GM21447 (cell line): ENCODE data around the gene SYCE1L.
"Not testable (repeated sequence)": the region's sequence is repeated elsewhere in the genome, so short reads cannot be mapped to it uniquely, and the experiment has no call there.

ENCODE experiments used
- ATAC-seq: cut with Tn5 transposase; IDR thresholded peaks from one replicate; pipeline ENCODE4 v1.9.1; 2021; ENCODE audit not compliant: unreplicated experiment

Gene SYCE1L

DNA sequence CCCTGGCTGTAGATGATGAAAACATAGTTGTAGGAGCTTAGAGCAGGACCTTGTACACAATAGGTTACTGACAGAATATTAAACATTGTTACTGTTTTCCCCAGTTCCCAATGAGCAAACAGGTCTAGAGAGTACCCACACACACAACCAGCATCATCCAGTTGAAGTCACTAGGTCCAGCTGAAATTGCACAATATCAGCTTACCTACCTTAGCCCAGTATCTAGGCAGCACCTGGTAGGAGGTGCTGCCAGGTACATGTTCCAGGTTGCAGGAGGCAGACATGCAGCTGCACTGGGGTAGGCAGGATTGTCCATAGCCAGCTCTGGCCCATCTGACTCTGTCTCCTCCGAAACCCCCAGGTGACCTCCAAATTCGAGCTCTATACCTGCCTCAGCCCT lies 1.5 kb upstream of the SYCE1L start:
- ATAC-seq = no peak

DNA sequence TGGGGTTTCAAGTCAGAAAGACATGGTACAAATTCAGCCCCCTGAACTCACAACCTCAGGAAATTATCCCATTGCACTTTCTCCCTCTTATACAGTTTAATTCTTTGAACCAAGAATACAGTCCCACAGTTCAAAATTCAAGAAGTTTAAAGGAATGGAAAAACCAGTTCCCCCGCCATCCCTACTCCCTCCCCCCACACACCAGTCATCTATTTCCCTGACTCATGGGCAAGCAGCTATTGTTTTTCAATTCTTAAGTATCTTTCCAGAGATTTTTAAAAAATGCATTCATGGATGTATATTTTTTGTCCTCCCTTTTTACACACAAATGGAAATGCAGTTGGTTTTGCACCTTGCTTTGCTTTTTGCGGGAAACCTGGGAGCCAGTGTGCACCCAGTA lies 7.3 kb downstream of the SYCE1L start:
- no peak for ATAC-seq

DNA sequence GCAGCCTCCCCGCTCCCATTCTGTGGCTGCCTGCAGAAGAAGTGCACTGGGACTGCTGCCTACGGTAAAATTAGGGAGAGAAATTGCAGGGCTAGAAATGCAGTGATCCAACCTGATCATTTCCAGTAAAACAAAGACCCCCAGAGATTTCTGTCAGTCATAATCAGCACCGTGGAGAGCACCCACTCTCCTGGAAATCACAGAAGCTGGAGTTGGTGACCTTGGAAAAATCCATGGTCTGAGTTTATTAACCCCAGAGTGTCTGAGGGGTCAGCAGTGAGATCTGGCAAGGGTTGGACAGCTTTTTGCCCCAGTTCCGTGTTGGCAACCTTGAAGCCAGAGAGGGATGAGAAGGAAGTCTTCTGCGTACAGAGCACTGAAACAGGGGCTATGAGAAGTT lies 7.8 kb downstream of the SYCE1L start:
- ATAC-seq = no peak

DNA sequence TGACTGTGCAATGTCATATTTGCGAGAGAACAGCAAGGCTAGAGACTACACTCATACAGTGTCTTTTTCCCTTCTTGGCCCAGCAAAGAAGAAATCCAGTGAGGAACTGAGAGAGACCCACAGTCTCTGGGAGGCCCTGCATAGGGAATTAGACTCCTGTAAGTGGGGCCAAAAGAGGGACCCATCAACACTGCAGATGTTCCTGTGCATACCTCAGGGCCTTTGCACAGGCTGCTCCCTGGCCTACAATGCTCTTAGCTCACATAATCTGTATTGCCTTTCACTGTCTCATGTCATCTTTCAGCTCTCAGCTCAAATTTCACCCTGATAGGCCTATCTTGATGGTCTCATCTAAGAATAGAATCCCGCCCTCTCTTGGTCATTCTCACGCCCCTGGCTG lies 9.2 kb downstream of the SYCE1L start:
- no peak for ATAC-seq

DNA sequence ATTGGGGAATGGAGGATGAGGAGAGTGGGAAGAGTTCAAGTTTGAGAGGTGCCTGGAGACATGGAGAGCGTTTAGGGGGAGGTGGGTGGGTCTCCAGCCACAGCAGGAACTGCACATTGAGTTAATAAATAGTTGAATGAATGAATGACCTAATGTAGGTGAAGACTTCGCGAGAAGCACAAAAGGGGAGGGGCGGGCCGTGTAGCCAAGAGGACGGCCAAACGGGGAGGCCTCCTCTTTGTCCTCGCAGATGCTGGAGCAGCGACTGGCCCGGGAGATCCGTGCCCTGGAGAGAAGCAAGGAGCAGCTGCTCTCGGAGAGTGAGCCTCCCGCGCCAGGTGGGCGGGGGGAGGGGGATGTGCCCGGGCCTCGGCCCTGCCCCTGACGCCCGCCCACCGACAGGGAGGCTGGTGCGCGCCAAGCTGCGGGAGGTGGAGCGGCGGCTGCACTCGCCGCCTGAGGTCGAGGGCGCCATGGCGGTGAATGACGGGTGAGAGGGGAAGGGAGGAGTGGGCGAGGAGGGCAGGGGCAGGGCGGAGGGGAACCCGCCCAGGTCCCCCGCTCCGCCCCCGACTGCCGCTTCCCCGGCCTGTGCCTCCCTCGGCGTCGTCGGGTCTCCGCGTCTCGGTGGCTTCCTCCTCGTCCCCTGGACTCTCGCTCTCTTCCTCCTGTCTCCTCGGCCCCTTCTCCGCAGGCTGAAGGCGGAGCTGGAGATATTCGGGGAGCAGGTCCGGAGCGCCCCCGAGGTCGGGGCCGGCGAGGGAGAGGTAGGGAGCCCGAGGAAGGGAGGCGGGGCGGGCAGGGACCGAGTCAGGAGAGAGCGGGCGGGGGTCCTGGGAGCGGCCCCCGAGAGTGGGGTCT lies 12.9 kb downstream of the SYCE1L start:
- ATAC-seq = peak; percentile 59

DNA sequence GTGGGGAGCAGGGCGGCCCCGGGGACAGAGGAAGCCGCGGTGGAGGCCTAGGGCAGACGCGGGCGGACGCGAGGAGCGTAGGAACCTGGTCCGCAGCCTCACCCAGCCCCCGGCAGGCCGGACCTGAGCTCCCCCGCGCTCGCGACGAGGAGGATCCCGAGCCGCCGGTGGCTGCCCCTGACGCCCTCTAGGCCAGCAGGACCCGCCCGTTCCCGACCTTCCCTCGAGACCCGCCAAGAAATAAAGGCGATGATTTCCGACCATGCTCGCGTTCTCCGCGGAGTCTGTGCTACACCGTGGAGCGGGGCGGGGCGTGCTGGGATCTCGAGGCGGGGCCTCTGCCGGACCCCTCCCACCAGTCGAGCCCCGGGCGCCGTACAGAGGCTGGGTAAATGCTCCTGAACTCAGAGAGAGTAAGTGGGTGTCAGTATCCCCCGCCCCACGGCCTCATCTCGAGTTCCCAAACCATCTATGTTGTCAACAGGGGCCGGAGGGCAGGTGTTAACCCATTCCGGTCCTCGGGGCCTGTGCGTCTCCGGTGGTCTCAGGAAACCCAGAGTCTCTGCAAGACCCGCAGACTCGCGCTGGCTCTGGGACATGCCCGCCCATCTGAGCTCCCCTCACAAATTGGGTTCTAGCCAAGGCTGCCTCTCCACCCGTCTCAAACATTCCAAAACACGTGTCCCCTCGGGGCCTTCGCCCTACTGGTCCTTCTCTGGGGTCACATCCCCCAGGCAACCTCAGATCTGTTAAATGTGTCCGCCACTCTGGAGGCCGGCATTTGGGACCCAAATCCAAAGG lies 13.7 kb downstream of the SYCE1L start:
- ATAC-seq = peak; percentile 78

DNA sequence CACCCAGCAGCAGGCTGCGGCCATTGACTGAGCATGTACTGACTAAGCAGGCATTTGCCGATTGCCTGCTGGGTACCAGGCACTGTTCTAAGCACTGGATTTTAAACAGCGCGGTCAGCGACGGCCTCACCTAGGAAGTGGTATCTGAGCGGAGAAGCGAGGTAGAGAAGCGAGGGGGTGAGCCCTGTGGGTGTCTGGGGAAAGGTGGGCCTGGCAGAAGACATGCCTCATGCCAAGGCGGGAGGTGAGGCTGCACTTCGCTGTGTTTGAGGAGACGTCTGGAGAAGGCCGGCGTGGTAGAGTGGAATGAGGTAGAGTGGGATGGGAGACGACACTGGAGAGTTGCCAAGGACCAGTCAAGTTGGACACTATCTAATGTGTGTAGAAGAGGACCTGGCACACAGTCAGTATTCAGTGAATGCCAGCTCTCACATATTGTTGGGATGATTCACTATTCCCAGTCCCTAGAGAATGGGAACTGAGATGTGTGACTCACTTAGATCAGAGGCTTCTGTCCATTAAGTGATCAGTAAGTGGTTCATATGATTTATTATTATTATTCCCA lies 14.4 kb downstream of the SYCE1L start:
- no peak for ATAC-seq

DNA sequence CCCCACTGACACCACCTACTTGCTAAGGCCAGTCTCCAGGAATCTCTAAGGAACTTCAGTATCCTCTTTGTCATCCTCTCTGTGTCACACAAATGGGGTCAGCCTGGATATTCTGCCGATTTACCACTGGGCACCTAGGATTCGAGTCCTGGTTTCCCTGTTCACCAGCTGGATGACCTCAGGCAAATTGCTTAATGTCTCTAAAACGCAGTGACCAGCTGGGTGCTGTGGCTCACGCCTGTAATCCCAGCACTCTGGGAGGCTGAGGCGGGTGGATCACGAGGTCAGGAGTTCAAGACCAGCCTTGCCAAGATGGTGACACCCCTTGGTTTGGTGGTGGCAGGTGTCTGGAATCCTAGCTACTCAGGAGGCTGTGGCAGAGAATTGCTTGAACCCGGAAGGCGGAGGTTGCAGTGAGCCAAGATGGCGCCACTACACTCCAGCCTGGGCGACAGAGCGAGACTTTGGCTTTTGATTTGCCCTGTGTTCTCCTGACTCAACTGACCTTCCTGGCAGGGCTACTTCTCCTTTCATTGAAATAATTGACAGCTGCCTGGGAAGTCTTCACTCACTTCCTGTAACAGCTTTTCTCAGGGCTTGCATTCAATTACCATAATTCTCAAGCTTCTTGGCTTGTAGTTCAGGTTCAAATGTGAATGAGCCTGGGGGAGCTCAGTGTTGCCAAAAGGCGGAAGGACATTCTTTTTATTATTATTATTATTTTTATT lies 15.4 kb downstream of the SYCE1L start:
- ATAC-seq = no peak

DNA sequence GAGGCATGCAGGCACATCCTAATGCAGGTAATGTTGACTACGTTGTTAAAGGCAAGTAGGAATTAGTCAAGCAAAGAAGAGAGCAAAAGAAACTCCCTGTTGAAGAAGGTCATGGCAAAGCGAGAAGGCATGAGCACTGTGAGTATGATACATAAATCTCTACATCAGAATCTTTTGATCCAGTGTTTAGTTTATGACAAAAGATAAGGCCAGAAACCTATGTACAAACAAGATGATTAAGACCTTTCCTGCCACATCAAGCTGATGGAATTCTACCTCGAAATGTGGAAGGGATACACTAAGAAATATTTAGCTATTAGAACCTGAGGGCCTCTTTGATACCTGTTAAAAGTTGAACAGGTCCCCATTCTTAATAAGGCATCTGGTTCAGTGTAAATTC lies 20.2 kb downstream of the SYCE1L start:
- ATAC-seq = no peak

DNA sequence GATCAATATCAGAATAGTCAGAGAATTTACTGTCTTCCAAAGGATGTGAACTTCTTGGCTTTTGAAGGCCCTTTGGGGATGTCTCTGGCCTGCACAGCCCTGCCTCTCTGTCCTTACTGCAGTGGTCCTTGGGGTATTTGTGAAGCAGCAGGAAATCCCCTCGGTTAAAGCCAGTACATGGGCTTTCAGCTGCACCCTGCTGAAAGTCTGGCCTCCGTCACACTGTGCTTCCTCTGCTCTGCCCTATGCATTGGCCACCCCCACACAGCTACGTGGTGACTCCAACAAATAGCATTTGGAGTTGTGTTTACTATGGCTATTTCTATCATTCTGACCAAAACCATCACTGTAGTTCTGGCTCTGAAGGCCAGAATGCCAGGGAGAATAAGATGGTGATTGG lies 21.2 kb downstream of the SYCE1L start:
- peak; percentile 68 for ATAC-seq

DNA sequence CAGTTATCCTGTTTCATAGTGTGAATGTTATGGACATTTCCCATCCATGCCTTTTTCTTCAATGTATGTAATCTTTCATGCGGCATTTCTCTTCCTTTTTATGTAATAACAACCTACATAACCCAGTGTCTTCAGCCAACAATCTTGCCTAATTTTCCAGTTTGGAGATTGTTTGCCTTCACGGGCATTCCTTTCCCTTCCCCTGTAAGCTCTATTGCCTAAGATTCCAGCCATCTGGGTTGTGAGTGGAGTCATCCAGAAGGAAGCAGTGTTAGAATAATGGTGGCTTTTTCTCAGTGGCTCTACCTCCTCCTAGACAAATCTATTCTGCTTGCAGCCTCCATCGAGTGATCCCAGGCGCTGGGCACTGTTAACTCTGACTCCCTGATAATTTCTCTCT lies 22.3 kb downstream of the SYCE1L start:
- no peak for ATAC-seq

DNA sequence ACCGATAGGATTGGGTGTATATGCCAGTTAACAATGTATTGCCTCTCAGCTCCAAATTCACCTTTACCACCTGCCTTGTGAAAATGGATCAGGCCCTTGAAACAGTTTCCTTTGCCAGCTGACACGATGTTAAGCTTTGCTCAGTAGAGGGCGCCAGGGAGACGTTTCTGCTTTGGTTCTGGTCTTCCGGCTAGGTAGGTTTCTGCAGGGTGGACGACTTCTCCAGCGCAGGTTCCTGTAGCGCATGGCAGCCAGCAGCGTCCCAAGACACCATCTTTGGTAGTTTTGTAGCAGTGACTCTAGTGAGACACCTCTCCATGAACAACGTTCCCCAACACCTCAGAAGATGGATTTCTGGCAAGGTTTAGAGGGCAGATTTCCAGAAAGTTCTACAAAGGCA lies 24.0 kb downstream of the SYCE1L start:
- no peak for ATAC-seq

DNA sequence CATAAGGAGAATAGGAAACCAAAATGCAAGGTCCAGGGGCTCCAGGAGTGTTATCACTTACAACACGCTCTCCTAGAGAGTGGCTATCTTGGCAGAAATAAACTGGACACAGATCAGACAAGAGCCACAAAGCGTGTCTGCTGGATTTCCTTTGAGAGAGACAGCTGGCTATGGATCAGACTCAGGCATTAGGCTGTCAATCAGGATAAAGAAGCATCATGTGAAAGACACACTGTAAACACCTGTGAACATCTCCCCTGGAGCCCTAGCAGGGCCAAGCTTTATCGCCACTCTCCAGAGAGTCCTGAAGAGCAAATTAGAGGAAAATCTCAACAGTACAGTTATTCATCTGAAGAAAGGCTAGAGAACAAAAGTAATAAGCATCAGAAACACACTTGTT lies 26.0 kb downstream of the SYCE1L start:
- no peak for ATAC-seq

DNA sequence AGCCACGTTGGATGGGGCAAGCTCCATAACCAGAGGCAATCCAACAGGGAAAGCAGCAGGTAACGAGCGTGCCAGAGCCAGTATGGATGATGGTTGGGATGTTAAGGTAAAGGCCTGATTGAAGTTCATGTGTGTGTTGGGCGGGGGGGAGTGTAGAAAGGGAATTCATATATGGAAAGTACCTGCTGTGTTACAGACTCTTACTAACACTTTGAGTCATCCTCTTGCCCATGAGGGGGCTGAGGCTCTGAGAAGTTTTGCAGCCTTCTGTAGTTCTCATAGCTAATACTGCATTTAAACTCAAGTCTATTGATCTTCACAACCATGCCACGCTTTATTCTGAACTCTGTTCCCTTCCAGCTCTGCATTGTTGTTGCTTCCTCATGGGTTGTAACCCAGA lies 28.5 kb downstream of the SYCE1L start:
- ATAC-seq = no peak

DNA sequence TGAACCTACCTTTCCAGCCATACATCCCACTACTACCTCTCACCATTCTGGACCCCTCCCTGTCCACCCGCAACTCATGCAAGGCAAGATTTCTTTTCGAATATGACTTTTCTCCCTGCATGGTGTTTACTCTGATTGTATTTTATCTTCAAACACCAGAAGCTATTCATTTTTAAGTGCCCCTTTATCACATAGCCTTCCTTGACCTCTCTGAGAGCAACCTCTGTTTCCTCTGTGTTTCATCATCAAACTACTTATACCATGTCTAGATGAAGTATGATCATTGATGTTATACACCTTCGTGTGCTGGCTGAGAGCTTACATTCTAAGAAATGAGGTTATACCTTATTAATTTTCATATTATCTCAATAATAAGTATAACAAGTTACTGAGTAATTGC lies 31.8 kb downstream of the SYCE1L start:
- ATAC-seq = no peak

DNA sequence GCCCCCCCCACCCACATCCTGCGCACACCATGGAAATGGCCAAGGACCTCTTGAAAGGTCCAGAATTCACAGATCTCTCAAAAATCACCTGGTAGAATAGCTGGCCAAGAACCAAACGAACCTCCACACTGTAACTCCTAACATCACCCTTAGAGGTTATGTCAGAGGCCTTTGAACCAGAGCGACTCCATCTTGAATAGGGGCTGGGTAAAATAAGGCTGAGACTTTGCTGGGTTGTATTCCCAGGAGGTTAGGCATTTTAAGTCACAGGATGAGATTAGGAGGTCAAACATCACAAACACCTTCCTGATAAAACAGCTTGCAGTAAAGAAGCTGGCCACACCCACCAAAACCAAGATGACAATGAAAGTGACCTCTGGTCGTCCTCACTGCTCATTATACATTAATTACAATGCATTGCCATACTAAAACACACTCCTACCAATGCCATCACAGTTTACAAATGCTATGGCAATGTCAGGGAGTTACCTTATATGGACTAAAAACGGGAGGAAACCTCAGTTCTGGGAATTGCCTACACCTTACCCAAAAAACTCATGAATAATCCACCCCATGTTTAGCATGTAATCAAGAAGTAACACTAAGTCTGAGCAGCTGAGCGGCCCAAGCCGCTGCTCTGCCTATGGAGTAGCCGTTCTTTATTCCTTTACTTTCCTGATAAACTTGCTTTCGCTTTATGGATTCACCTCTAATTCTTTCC lies 34.8 kb downstream of the SYCE1L start:
- no peak for ATAC-seq

DNA sequence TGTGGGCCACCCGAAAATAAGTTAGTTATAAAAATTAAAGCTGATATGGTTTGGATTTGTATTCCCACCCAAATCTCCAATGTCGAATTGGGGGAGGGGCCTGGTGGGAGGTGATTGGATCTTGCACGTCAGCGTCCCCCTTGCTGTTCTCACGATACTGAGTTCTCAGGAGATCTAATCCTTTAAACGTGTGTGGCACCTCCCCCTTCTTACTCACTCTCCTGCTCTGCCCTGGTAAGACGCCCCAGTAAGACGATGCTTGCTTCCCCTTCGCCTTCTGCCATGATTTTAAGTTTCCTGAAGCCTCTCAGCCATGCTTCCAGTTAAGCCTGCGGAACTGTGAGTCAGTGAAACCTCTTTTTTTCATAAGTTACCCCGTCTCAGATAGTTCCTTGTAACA lies 35.4 kb downstream of the SYCE1L start:
- ATAC-seq = no peak

DNA sequence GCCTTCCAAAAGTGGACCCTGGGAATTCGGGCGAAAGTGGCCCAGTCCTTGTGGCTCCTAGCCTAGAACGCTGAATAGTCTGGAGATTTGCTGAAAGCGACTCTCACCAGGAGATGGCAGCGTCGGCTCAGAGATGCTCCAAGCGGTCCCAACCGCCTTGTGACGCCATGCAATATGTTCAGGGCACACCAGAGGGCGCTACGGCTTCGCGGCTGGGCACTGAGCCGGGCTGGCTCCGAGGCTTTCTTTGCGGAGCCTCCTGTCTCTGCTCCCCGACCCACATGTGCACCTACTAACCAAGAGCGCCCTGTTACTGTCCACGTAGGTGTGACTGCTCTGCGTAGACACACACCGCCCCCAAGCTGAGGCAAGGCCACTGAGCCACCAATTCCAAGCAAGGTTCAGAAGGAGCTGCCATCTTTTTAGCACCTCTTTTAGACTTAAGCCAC lies 36.9 kb downstream of the SYCE1L start:
- ATAC-seq = peak; percentile 98

DNA sequence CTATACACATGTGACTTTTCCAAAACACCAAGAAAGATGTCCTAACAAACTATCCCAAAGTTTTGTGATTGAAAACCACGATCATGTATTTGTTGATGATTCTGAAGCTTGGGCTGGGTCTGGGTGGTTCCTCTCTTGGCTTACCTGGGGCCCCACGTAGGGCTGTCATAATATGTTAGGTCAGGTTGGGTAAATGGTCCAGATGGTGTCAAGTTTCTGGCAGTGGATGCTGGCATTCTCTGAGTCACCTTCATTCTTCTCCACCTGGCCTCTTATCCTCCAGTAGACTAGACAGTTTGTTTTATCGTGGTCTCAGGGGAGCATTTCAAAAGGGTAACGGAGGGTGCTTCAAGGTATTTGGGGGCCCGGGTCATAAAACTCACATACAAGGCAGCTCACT lies 39.4 kb downstream of the SYCE1L start:
- no peak for ATAC-seq

DNA sequence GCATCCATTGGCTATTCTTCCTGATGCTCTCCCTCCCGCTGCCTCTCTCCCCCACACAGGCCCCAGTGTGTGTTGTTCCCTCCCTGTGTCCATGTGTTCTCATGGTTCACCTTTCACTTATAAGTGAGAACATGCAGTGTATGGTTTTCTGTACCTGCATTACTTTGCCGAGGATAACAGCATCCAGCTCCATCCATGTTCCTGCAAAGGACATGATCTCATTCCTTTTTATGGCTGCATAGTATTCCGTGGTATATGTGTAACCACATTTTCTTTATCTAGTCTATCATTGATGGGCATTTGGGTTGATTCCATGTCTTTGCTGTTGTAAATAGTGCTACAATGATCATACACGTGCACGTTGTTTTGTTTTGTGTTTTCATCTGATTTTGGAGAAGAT lies 43.3 kb downstream of the SYCE1L start:
- ATAC-seq = not testable (repeated sequence)

DNA sequence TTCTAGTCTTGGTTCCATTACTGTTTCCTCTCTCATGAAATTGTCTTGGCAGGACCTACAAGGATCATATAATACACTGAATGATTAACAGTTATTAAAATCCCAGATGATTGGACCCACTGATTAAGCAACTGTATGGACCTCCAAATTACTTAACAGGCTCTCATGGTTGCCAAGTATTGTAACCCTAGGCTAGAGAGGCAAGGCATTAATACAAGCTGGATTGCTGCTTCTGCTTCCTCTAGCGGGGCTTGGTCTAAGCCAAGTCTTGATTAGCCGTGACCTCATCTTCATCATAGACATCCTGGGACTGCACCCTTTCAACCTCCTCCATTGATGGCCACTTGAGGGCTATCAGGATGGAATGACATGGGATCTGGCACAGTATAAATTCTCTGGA lies 46.9 kb downstream of the SYCE1L start:
- no peak for ATAC-seq
